ENCODE measurements around the gene RABEPK.
"Not testable (repeated sequence)": the region's sequence is repeated elsewhere in the genome, so short reads cannot be mapped to it uniquely, and the experiment has no call there.

DNA sequence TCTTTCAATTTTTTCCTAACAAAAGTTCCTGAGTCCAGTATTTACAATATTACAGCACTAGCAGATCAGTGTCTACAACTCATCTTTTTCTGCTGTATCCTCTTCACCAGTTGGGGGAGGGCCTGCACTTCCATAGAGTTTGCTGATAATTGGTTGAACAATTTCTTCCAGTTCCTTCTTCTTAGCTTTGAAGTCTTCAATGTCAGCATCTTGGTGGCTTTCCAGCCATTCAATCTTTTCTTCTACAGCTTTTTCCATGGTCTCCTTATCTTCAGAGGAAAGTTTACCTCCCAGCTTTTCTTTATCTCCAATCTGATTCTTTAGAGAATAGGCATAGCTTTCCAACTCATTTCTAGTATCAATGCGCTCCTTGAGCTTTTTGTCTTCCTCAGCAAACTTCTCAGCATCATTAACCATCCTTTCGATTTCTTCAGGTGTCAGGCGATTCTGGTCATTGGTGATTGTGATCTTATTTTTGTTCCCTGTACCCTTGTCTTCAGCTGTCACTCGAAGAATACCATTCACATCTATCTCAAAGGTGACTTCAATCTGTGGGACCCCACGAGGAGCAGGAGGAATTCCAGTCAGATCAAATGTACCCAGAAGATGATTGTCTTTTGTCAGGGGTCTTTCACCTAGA lies 36.3 kb downstream of the RABEPK start:
- not testable (repeated sequence) for TF ChIP-seq EZH2 (IDR thresholded peaks at IDR 0.05); POLR2AphosphoS5 (IDR thresholded peaks at IDR 0.05; ENCODE audit: borderline replicate concordance, low read depth, low read length); FOXP2 (optimal IDR thresholded peaks at IDR 0.05; ENCODE audit: control extremely low read depth, extremely low read length, insufficient read depth)

All from SK-N-MC (cell line).